NCI-H2107 treated with DMSO at 0.1 percent for 48 hours (cell line): Measurements from ENCODE around the gene ZDHHC20.

Source experiments
- DNase-seq: peaks from one replicate; lab custom pipeline; 2025; ENCODE audit not compliant: unreplicated experiment; lab: John Stamatoyannopoulos, UW

Gene ZDHHC20

DNA sequence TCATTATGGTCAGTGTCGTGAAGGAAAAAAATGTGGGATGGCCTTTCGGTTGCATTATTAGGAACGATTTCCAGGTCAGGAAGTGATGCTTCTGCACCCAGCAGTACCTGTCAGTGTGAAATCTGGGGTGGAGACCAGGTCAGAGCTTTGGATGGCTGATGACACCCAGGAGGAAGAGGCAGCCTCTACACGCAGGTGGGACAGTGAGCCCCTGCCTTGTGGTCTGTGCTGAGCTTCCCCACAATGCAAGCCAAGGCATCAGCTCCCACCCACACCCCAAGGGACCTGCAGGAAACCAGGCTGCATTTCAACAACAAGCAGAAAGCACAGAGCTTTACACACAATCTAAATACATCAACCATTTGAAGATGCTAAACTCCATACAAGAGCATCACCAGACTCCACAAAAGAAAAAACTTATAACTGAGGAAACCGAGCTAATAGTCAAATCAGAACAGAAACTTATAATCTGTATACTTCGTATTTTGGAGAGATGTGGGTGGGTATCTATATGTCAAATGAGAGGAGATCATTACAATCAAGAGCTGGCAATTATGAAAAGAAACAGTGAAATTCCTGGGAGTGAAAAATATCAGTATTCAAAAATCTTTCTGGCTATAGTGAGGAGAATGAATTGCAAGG lies 130.1 kb downstream of the ZDHHC20 start:
- no peak for DNase-seq

DNA sequence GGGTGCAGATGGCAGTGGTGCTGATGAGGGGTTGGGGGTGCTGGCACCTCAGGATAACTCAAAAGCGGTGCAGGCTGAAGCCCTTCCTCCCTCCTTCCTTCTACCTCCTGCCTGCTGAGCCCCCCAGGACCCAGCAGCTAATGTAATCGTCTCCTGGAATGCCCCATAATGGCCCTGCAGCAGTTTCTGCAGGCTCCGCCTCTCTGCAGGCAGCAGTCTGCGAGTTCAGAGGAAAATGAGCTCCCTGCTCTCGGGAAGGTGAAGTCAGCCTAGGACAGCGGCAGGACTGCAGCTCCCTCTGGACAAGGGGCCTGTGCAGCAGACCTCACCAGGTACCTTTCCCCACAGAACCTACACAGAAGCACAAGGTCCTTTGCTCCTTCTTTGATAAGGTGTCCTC lies 130.9 kb downstream of the ZDHHC20 start:
- no peak for DNase-seq

DNA sequence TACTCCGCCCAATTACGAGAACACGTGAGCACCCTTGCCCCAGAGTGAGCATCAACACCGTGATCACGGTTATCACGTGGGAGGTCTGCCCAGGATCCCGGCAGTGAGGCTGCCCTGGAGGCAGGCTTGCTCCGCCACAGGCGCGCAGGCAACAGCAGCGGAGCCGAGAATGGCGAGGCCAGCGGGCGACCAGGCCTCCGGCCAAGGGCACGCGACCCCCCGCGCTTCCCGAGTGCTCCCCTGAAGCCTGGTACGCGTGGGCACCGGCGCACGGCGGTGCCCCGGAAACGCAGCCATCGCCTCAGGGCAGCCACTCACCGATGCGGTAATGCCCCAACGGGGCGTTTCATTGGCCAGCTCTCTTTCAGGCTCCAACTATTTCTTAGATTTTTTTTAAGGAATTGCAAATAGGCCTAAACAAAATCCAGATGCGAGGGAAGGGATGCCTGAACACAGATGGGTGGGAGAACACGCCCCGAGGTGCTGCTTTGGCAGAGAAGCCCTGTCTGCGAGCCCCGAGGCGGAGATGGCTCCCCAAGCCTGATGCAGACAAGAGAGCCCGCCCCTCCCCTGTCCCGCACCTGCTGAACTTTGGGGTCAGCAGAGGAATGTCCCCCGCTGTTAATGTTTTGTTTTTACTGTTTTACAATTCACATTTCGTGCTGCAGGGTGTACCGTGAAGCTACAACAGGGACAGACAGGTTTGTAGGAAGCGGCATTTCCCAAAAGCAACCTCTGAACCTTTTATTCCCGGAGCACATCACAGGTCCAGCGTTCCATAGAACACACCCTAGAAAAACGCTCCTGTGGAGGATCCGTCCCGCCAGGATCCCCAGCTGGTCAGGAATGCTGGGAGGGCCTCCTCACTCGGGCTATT lies 132.7 kb downstream of the ZDHHC20 start:
- DNase-seq, result no peak

DNA sequence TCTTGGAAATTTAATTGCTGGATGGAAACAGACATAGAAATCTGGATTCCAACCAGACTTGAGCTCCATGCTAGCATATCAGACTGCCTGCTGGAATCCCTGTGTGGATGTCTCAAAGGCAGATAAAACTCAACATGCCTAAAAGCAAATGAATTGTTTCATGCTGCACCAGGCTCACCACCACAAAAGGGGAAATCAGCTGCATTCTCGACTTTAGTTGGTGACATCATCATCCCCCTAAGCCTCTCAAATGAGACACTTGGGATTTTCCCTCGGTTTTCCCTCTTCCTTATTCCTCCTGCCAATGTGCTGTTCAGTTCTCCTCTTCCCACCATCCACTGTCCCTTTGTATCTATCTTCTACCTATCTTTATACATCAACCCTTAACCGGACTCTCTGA lies 134.3 kb downstream of the ZDHHC20 start:
- DNase-seq, result no peak

DNA sequence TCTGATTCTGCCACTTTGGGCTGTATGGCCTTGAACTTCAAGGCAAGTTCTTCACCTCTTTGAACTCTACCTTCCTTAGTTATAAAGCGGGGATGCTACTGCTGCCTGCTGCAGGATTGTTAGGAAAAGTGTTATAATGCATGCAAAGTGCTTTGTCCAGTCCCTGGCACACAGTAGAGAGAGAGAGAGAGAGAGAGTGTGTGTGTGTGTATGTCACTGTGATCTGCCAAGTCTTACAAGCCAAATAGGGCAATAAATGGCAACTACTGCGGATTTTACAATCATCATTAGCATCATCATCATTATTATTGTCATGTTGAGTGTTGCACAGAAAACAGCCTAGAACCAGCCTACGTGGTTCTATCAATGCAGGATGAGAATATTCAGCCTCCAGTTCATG lies 136.1 kb downstream of the ZDHHC20 start:
- no peak for DNase-seq
